ENCODE measurements around the gene BAIAP2. TPM values are rescaled to one million over a fixed set of nuclear protein-coding genes. Genes with fewer than 3 reads are reported as not detected.
A peak's percentile ranks its signal among the peaks of the same experiment; 100 is the strongest.

Gene BAIAP2
- total RNA-seq, 1 experiment from 2014 or later = 57.7 TPM

DNA sequence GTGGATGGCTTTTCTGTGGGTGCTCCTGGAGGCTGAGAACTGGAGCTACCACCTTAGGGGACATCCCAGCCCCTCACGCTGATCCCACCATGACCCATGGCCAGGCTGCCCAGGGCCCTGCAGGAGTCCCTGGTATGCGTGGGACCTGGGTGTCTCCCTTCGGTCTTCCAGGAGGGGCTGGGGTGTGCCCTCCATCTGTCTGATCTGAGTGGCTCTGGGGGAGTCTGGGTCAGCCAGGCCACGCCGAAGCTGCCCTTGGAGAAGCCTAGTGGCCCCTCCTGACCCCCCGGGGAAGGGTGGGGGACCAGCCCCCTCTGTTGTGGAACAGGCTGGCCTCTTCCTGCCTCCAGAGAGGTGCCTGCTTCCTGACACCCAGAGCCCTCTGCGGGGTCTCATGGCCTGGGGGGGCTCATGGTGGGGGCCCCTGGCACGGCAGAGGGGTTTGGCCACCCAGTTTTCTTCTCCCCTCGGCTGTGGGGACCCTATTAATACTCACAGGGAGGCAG, 10.7 kb downstream of the BAIAP2 start:
- Mint-ChIP-seq H3K27ac (ENCODE audit: unreplicated experiment) (peak overlapping the region; percentile 97), H3K36me3 (ENCODE audit: insufficient read depth, unreplicated experiment) (peaks cover 52% of the 10 kb centered on the region), H3K27me3 (ENCODE audit: insufficient read depth, unreplicated experiment) (no peaks in the 10 kb centered on the region), H3K4me1 (ENCODE audit: low read depth, unreplicated experiment) (peaks cover 42% of the 10 kb centered on the region), H3K4me3 (ENCODE audit: unreplicated experiment) (no peak overlapping the region), H3K9me3 (ENCODE audit: unreplicated experiment) (no peaks in the 10 kb centered on the region)
- no peak for DNase-seq
- TF ChIP-seq, protein P1, sequence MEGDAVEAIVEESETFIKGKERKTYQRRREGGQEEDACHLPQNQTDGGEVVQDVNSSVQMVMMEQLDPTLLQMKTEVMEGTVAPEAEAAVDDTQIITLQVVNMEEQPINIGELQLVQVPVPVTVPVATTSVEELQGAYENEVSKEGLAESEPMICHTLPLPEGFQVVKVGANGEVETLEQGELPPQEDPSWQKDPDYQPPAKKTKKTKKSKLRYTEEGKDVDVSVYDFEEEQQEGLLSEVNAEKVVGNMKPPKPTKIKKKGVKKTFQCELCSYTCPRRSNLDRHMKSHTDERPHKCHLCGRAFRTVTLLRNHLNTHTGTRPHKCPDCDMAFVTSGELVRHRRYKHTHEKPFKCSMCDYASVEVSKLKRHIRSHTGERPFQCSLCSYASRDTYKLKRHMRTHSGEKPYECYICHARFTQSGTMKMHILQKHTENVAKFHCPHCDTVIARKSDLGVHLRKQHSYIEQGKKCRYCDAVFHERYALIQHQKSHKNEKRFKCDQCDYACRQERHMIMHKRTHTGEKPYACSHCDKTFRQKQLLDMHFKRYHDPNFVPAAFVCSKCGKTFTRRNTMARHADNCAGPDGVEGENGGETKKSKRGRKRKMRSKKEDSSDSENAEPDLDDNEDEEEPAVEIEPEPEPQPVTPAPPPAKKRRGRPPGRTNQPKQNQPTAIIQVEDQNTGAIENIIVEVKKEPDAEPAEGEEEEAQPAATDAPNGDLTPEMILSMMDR (IDR thresholded peaks at IDR 0.05; ENCODE audit: insufficient read depth in 1 of 2, low read depth in 1 of 2, low read length in 1 of 2, severe bottlenecking in 1 of 2, unreplicated experiment in 1 of 2) = no peak
- Histone ChIP-seq H3K9me3 (no peaks in the 10 kb centered on the region), H3K4me3 (ENCODE audit: low read depth, low read length) (no peak overlapping the region), H3K36me3 (ENCODE audit: control insufficient read depth, insufficient read depth, low read length) (peaks cover 1% of the 10 kb centered on the region; the same call in 1 of the 2 replicates), H3K27me3 (replicated peaks; ENCODE audit: control insufficient read depth, insufficient read depth, low read length) (no peaks in the 10 kb centered on the region), H3K4me1 (peaks cover 63% of the 10 kb centered on the region)
- CTCF ChIA-PET = no interaction called here
- intact Hi-C loops (cut with micrococcal nuclease; ENCODE audit: unreplicated experiment) = no loop called here
- POLR2A ChIA-PET = no interaction called here
- no TSS peak for BruUV-seq (replicated peaks)

DNA sequence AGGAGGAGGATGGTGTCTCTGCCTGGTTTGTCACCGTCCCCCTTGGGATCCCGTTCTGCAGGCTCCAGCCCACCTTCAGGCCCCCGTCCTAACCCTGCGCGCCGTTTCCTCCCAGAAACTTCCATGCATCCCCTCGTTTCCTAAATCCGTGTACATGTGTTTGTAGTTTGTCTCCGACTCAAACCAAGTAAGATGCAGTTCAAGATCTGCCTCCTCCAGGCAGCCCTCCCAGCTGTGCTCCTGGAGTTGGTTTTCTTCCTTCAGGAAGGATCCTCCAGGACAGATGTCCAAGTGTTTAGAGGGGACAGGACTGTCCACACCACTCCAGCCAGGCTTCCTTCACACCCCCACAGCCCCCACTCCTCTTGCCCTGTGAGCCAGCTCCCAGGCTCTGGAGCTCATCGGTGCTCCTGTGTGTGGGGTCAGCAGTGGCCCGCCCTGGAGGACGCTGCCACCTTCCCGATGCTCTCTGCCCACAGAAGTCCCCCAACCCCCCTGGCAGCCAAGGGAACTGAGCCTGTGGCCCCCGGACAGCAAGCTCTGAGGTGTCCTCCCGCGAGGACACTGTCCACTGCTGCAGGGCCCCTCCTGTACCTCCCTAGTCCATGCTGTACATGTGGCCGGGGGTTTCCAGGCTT, 11.3 kb downstream of the BAIAP2 start:
- intact Hi-C loops (cut with micrococcal nuclease; ENCODE audit: unreplicated experiment) = no loop called here
- no peaks in the 10 kb centered on the region for H3K27me3 Mint-ChIP-seq (ENCODE audit: insufficient read depth, unreplicated experiment)
- TF ChIP-seq, protein P1 (IDR thresholded peaks at IDR 0.05; ENCODE audit: insufficient read depth in 1 of 2, low read depth in 1 of 2, low read length in 1 of 2, severe bottlenecking in 1 of 2, unreplicated experiment in 1 of 2) = no peak
- H3K27me3 ChIP-seq (replicated peaks; ENCODE audit: control insufficient read depth, insufficient read depth, low read length) = no peaks in the 10 kb centered on the region
- ChIA-PET POLR2A (no interaction called here), CTCF (no interaction called here)
- peaks cover 57% of the 10 kb centered on the region for H3K4me1 ChIP-seq
- peak overlapping the region; percentile 97 for H3K27ac Mint-ChIP-seq (ENCODE audit: unreplicated experiment)
- H3K9me3 Mint-ChIP-seq (ENCODE audit: unreplicated experiment) = no peaks in the 10 kb centered on the region
- DNase-seq = no peak
- H3K36me3 Mint-ChIP-seq (ENCODE audit: insufficient read depth, unreplicated experiment) = peaks cover 46% of the 10 kb centered on the region
- no TSS peak for BruUV-seq (replicated peaks)
- peak overlapping the region; percentile 14 for H3K4me3 Mint-ChIP-seq (ENCODE audit: unreplicated experiment)
- H3K4me1 Mint-ChIP-seq (ENCODE audit: low read depth, unreplicated experiment) = peaks cover 42% of the 10 kb centered on the region
- H3K4me3 ChIP-seq (ENCODE audit: low read depth, low read length) = no peak overlapping the region
- no peaks in the 10 kb centered on the region for H3K9me3 ChIP-seq
- H3K36me3 ChIP-seq (ENCODE audit: control insufficient read depth, insufficient read depth, low read length) = peaks cover 1% of the 10 kb centered on the region; the same call in 1 of the 2 replicates

DNA sequence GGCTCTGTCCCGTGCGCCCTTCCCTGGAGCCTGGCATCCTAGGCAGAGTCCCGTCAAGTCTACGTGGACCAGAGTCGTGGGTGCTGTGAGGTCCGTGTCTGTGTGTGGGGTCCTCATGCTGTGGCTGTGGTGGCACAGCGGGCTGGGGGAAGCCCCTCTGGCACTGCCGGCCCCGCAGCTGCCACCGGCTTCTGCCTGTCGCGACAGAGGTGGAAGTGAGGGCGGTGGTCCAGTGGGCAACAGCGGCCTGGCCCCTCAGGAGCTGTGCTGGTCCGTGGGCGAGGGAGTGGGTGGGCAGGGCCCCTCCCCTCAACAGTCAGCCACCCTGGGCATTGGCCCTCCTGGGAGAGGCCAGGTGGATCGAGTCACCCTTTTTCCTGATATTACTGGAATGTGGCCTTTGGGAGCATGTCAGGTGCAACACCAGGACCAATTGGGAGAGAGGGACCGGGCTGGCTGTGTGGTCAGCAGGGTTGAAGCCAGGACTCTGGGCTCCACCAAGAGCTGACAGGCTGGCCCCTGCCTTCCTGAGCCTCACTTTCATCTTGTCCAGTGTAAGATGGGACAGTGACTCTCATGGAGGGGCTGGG, 11.9 kb downstream of the BAIAP2 start:
- Histone ChIP-seq H3K36me3 (ENCODE audit: control insufficient read depth, insufficient read depth, low read length) (peaks cover 1% of the 10 kb centered on the region; the same call in 1 of the 2 replicates), H3K9me3 (no peaks in the 10 kb centered on the region), H3K27me3 (replicated peaks; ENCODE audit: control insufficient read depth, insufficient read depth, low read length) (no peaks in the 10 kb centered on the region), H3K4me1 (peaks cover 52% of the 10 kb centered on the region), H3K4me3 (ENCODE audit: low read depth, low read length) (no peak overlapping the region)
- peak overlapping the region; percentile 97 for H3K27ac Mint-ChIP-seq (ENCODE audit: unreplicated experiment)
- intact Hi-C loops (cut with micrococcal nuclease; ENCODE audit: unreplicated experiment) = no loop called here
- no peaks in the 10 kb centered on the region for H3K27me3 Mint-ChIP-seq (ENCODE audit: insufficient read depth, unreplicated experiment)
- no TSS peak for BruUV-seq (replicated peaks)
- no peak overlapping the region for H3K4me3 Mint-ChIP-seq (ENCODE audit: unreplicated experiment)
- H3K36me3 Mint-ChIP-seq (ENCODE audit: insufficient read depth, unreplicated experiment) = peaks cover 44% of the 10 kb centered on the region
- TF ChIP-seq, protein P1 (IDR thresholded peaks at IDR 0.05; ENCODE audit: insufficient read depth in 1 of 2, low read depth in 1 of 2, low read length in 1 of 2, severe bottlenecking in 1 of 2, unreplicated experiment in 1 of 2) = no peak
- ChIA-PET CTCF (no interaction called here), POLR2A (no interaction called here)
- no peaks in the 10 kb centered on the region for H3K9me3 Mint-ChIP-seq (ENCODE audit: unreplicated experiment)
- H3K4me1 Mint-ChIP-seq (ENCODE audit: low read depth, unreplicated experiment) = peaks cover 42% of the 10 kb centered on the region
- no peak for DNase-seq

Measured in Caco-2 (cell line).